DOHH2 (cell line): ENCODE results near the gene CAMTA1.

Experiments used
- H3F3A ChIP-seq: fragments of 200-600 bp; sonication (generic), shearing (Covaris generic); 2 replicates; pipeline ENCODE4 v1.6.0; 2016; ENCODE audit warnings: antibody characterized with exemption, mild to moderate bottlenecking; ENCODE audit not compliant: control insufficient read depth, insufficient read depth
- H3K27ac ChIP-seq: fragments of 200-600 bp; sonication (generic); 2 replicates; pipeline ENCODE4 v1.5.1; 2014; ENCODE audit warnings: low read depth, mild to moderate bottlenecking, low read length, moderate library complexity
- H3K27me3 ChIP-seq: fragments of 200-600 bp; sonication (generic); 2 replicates; pipeline ENCODE4 v1.6.1; 2014; ENCODE audit warnings: mild to moderate bottlenecking, low read length, mixed read lengths; ENCODE audit not compliant: control insufficient read depth
- H3K36me3 ChIP-seq: fragments of 200-600 bp; sonication (generic); 2 replicates; pipeline ENCODE4 v1.6.1; 2014; ENCODE audit warnings: mild to moderate bottlenecking, low read length, moderate library complexity, mixed read lengths; ENCODE audit not compliant: control insufficient read depth
- H3K4me1 ChIP-seq: fragments of 200-600 bp; sonication (generic); 2 replicates; pipeline ENCODE4 v1.6.1; 2014; ENCODE audit warnings: mild to moderate bottlenecking, low read length, mixed read lengths; ENCODE audit not compliant: control insufficient read depth
- H3K4me2 ChIP-seq: fragments of 200-600 bp; sonication (generic); 2 replicates; pipeline ENCODE4 v1.6.0; 2014; ENCODE audit warnings: mild to moderate bottlenecking, low read length, moderate library complexity
- H3K4me3 ChIP-seq: fragments of 200-600 bp; sonication (generic); 2 replicates; pipeline ENCODE4 v1.5.1; 2014; ENCODE audit warnings: mild to moderate bottlenecking, low read length, mixed read lengths
- H3K79me2 ChIP-seq: fragments of 200-600 bp; sonication (generic); 2 replicates; pipeline ENCODE4 v1.6.1; 2014; ENCODE audit warnings: mild to moderate bottlenecking, low read length, mixed read lengths; ENCODE audit not compliant: control insufficient read depth
- H3K9me2 ChIP-seq: fragments of 200-600 bp; sonication (generic); replicated peaks from 2 replicates; pipeline ENCODE4 v1.6.1; 2014; ENCODE audit warnings: mild to moderate bottlenecking, low read length, mixed read lengths; ENCODE audit not compliant: control insufficient read depth
- H3K9me3 ChIP-seq: fragments of 200-600 bp; sonication (generic); 2 replicates; pipeline ENCODE4 v1.6.1; 2014; ENCODE audit warnings: antibody characterized with exemption, low read length, mixed read lengths; ENCODE audit not compliant: control insufficient read depth, insufficient read depth
- H4K20me1 ChIP-seq: fragments of 200-600 bp; sonication (generic); 2 replicates; pipeline ENCODE4 v1.6.0; 2014; ENCODE audit warnings: low read depth, mild to moderate bottlenecking, antibody characterized with exemption, low read length, moderate library complexity; ENCODE audit not compliant: control insufficient read depth, insufficient read depth
- EZH2phosphoT487 ChIP-seq: fragments of 200-600 bp; sonication (generic); IDR thresholded peaks from 2 replicates; pipeline ENCODE4 v1.6.1; 2017; ENCODE audit warnings: borderline replicate concordance, mild to moderate bottlenecking, antibody characterized with exemption, low read length, moderate library complexity, mixed read lengths
- TF ChIP-seq, protein P1 (sequence below): fragments of 200-600 bp; sonication (generic); IDR thresholded peaks from one replicate; pipeline ENCODE4 v1.5.1; 2014; ENCODE audit warnings: antibody characterized with exemption, mild to moderate bottlenecking, low read depth, low read length; ENCODE audit not compliant: poor library complexity, severe bottlenecking

Gene CAMTA1

DNA sequence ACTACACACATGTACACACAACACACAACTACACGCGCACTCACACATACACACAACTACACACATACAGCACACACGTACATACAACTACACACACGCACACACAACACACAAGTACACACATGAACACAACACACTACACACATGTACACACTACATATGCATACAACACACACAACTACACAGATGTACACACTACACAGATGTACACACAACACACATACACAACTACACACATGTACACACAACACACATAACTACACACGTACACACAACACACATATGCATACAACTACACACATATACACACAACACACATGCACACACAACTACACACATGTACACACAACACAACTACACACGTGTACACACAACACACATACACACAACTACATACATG is 318.6 kb downstream of the CAMTA1 start:
- Histone ChIP-seq H3K36me3 (no peaks in the 10 kb centered on the region), H3K4me1 (no peaks in the 10 kb centered on the region), H3F3A (peaks cover 8% of the 10 kb centered on the region), H3K27me3 (no peaks in the 10 kb centered on the region), H3K4me3 (no peak overlapping the region), H4K20me1 (no peaks in the 10 kb centered on the region), H3K4me2 (no peak overlapping the region), H3K27ac (no peak overlapping the region), H3K9me2 (no peaks in the 10 kb centered on the region), H3K9me3 (peaks cover 8% of the 10 kb centered on the region; the same call in 1 of the 2 replicates), H3K79me2 (no peaks in the 10 kb centered on the region)
- TF ChIP-seq, protein P1, sequence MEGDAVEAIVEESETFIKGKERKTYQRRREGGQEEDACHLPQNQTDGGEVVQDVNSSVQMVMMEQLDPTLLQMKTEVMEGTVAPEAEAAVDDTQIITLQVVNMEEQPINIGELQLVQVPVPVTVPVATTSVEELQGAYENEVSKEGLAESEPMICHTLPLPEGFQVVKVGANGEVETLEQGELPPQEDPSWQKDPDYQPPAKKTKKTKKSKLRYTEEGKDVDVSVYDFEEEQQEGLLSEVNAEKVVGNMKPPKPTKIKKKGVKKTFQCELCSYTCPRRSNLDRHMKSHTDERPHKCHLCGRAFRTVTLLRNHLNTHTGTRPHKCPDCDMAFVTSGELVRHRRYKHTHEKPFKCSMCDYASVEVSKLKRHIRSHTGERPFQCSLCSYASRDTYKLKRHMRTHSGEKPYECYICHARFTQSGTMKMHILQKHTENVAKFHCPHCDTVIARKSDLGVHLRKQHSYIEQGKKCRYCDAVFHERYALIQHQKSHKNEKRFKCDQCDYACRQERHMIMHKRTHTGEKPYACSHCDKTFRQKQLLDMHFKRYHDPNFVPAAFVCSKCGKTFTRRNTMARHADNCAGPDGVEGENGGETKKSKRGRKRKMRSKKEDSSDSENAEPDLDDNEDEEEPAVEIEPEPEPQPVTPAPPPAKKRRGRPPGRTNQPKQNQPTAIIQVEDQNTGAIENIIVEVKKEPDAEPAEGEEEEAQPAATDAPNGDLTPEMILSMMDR: no peak
- TF ChIP-seq EZH2phosphoT487: no peak

DNA sequence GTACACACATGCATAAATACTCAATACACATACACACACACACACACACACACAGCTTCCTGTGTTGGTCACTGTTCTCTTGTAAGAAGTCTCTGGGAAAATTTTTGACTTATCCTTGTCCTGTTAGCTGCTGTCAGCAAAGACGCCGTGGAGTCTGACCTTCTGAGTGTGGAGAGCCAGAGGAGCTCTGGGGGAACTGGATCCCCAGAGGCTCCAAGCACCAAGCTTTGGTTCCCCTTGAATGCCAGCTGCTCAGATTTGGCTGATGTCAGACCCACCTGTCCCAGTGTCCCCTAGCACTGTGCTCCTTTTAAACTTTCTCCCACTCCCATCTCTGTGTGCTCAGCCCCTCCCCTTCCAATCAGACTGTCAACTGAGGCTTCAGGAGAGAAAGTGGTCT is 319.1 kb downstream of the CAMTA1 start:
- Histone ChIP-seq H3K9me2 (no peaks in the 10 kb centered on the region), H3K27me3 (no peaks in the 10 kb centered on the region), H3K79me2 (no peaks in the 10 kb centered on the region), H3K36me3 (no peaks in the 10 kb centered on the region), H3K27ac (no peak overlapping the region), H4K20me1 (no peaks in the 10 kb centered on the region), H3K4me3 (no peak overlapping the region), H3K4me2 (no peak overlapping the region), H3F3A (peaks cover 8% of the 10 kb centered on the region), H3K9me3 (peaks cover 8% of the 10 kb centered on the region; the same call in 1 of the 2 replicates), H3K4me1 (no peaks in the 10 kb centered on the region)
- TF ChIP-seq EZH2phosphoT487: no peak
- TF ChIP-seq, protein P1: no peak

DNA sequence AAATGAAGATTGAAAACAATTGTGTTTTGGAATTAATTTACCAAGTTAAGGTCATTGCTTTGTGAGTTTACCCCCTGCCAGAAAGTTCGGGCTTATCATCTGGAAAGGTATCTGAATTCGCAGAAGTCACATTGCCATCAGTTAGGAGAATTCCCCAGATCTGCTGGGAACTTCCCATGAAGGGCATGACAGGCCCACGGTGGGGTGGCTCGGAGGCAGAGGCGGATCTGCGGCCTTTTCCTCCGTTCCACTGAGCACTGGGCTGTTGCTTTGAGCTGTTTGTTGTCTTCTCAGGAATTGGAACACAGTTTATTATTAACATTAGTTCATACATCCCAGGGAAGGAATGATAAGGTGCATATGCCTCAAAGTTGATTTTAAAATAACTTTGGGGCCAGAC is 320.0 kb downstream of the CAMTA1 start:
- Histone ChIP-seq H4K20me1 (no peaks in the 10 kb centered on the region), H3K27ac (no peak overlapping the region), H3K79me2 (no peaks in the 10 kb centered on the region), H3K36me3 (no peaks in the 10 kb centered on the region), H3K4me3 (no peak overlapping the region), H3K9me3 (peaks cover 8% of the 10 kb centered on the region; the same call in 1 of the 2 replicates), H3F3A (peaks cover 8% of the 10 kb centered on the region), H3K27me3 (no peaks in the 10 kb centered on the region), H3K9me2 (no peaks in the 10 kb centered on the region), H3K4me1 (no peaks in the 10 kb centered on the region), H3K4me2 (no peak overlapping the region)
- no peak for TF ChIP-seq EZH2phosphoT487
- TF ChIP-seq, protein P1: no peak
